Omental fat pad (tissue), 4 donors: Measurements from ENCODE around the gene ACCS. TPM values are rescaled to one million over a fixed set of nuclear protein-coding genes. Genes with fewer than 3 reads are reported as not detected.

Source experiments
- ATAC-seq: fragments of 150-250 bp; one replicate; pipeline ENCODE4 v1.9.1; 2016; ENCODE audit warnings: mild to moderate bottlenecking, moderate library complexity; ENCODE audit not compliant: low FRiP score
- DNase-seq: peaks from one replicate; pipeline ENCODE4 v3.0.0-alpha.2; 2019; ENCODE audit warnings: low spot score
- CTCF ChIP-seq, 3 donors: fragments of 450-650 bp; IDR thresholded peaks; one replicate each; pipeline ENCODE4 v1.5.1; 2016 to 2017; ENCODE audit warnings: antibody characterized with exemption in 3 of 3, mild to moderate bottlenecking in 3 of 3, moderate library complexity in 2 of 3
- total RNA-seq, 4 donors: library from RNA; depleted of rRNA; stranded (reverse); fragments of >200 nt; gene quantifications; one replicate each; pipeline ENCODE4 v1.1.0, GENCODE V29; 2016

ACCS gene
- total RNA-seq, 4 donors from 2014 or later = 13.8 to 38.0 (median 19.7) TPM

- ATAC-seq = no peak
- peak; percentile 42 for DNase-seq
- TF ChIP-seq CTCF (IDR thresholded peaks at IDR 0.05) = no peak
Observed at GRCh38 chr11:44112091-44112821, 46.2 kb downstream of the ACCS start.

GRCh38 chr11:44113018-44113417, 46.9 kb downstream of the ACCS start:
- TF ChIP-seq CTCF (IDR thresholded peaks at IDR 0.05) = no peak
- no peak for DNase-seq
- no peak for ATAC-seq

GRCh38 chr11:44113572-44113971, 47.5 kb downstream of the ACCS start:
- no peak for ATAC-seq
- TF ChIP-seq CTCF (IDR thresholded peaks at IDR 0.05) = no peak

GRCh38 chr11:44116234-44116830, 50.3 kb downstream of the ACCS start:
- ATAC-seq (no peak), DNase-seq (no peak)
- no peak for TF ChIP-seq CTCF (IDR thresholded peaks at IDR 0.05)

More at GRCh38 chr11:44113572-44113971, 47.5 kb downstream of the ACCS start:
- DNase-seq = no peak

GRCh38 chr11:44120169-44120568, 54.1 kb downstream of the ACCS start:
- DNase-seq = no peak
- TF ChIP-seq CTCF (IDR thresholded peaks at IDR 0.05) = no peak
- no peak for ATAC-seq

GRCh38 chr11:44125598-44125997, 59.5 kb downstream of the ACCS start:
- DNase-seq = no peak
- TF ChIP-seq CTCF (IDR thresholded peaks at IDR 0.05) = no peak
- ATAC-seq = no peak

- TF ChIP-seq CTCF (IDR thresholded peaks at IDR 0.05) = no peak
- ATAC-seq = no peak
- DNase-seq = no peak
Observed at GRCh38 chr11:44126304-44126703, 60.2 kb downstream of the ACCS start.
